ENCODE measurements around the gene AFF3. TPM values are rescaled to one million over a fixed set of nuclear protein-coding genes. Genes with fewer than 3 reads are reported as not detected.
"Not testable (repeated sequence)": the region's sequence is repeated elsewhere in the genome, so short reads cannot be mapped to it uniquely, and the experiment has no call there.

The AFF3 gene
- total and polyA plus RNA-seq, 2 experiments from 2014 or later, result 7.3 to 7.8 TPM

DNA sequence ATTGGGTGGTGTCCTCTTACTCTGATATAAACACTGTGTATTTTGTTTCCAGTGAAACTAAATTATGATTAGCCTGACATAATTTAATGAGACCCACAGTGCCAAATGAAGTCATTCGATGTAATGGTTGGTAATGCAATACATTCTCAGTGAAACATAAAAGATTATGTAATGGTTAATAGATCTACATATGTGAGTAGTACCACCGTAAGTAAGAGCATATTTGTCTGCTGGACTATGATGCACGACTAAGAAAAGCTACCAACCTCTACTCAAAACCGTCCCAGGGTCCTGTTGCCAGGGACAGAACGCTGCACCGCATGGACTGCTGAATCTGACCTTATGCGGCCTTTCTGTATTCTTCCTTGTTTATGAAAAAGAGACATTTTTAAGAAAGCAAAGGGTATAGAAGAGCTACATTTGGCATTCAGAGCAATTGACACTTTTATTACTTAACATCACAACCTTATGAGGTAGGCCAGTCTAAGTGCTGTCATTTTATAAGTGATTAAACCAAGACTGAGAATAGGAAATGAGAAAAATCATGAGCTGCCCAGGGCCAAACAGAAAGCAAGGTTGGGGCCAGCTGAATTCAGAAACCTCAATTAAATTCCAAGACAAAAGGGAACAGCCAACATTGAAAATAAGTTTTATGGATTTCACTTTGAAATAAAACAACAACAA is 44.6 kb downstream of the AFF3 start:
- H3K4me3 ChIP-seq; H3K4me2 ChIP-seq; H4K20me1 ChIP-seq (ENCODE audit: insufficient read depth, poor library complexity, severe bottlenecking); DNase-seq (ENCODE audit: low spot score); H3K4me1 ChIP-seq (ENCODE audit: insufficient read depth); H3K9me2 ChIP-seq (replicated peaks; ENCODE audit: insufficient read depth); H3K27me3 ChIP-seq; H3K9me3 ChIP-seq (ENCODE audit: low read depth); H3K79me2 ChIP-seq; H3K36me3 ChIP-seq (replicated peaks; ENCODE audit: insufficient read depth, low read depth); H2AFZ ChIP-seq; H3K27ac ChIP-seq: not testable (repeated sequence)
- WGBS (ENCODE audit: low lambda C conversion rate, missing lambda C conversion rate), result no CpG with 5 or more reads among the region's 7 CpGs

DNA sequence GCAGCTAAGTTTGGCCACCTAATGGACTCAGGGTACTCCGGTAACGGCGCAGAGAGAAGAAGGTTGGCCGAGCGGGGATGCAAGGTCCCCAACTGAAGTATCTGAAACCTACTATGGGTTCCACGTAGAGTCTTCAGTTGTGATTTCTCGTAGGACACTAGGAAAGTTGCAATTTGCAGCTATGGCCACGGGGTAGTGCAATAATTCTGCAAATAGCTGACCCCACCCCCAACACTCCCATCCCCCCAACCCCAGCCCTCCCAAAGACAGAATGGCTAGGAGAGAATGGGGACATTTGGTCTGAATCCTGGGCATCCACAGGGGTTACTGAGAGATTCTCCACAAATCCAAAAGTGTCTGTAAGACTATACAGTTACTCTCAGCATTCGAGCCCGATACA is 46.5 kb downstream of the AFF3 start:
- H3K4me2 ChIP-seq; H3K4me1 ChIP-seq (ENCODE audit: insufficient read depth); H3K36me3 ChIP-seq (replicated peaks; ENCODE audit: insufficient read depth, low read depth); DNase-seq (ENCODE audit: low spot score); H3K9me3 ChIP-seq (ENCODE audit: low read depth); H3K79me2 ChIP-seq; H3K9me2 ChIP-seq (replicated peaks; ENCODE audit: insufficient read depth); H3K4me3 ChIP-seq; H4K20me1 ChIP-seq (ENCODE audit: insufficient read depth, poor library complexity, severe bottlenecking); H2AFZ ChIP-seq; H3K27ac ChIP-seq; H3K27me3 ChIP-seq: not testable (repeated sequence)
- WGBS (ENCODE audit: low lambda C conversion rate, missing lambda C conversion rate), result 90% methylated on average over 7 of the region's 10 CpGs

DNA sequence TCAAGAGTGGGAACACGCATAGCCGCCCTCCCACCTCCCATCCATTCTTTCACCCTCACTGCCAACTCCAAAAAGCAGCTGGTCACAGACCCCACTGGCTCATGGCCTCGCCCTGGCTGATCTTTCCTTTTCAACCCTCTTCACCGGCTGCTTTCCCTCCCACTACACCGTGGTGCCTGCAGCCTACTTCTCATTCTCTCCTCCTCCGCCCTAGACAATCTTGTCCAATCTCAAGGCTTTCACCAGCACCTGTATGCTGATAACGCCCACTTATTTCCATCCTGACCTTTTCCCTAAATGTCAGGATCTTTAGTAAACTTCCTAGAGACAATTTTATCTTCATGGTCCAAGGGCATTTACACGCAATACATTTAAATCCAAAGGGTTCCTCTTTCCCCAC is 50.6 kb downstream of the AFF3 start:
- H3K27me3 ChIP-seq; H4K20me1 ChIP-seq (ENCODE audit: insufficient read depth, poor library complexity, severe bottlenecking); DNase-seq (ENCODE audit: low spot score); H3K4me2 ChIP-seq; H2AFZ ChIP-seq; H3K36me3 ChIP-seq (replicated peaks; ENCODE audit: insufficient read depth, low read depth); H3K9me3 ChIP-seq (ENCODE audit: low read depth); H3K79me2 ChIP-seq; H3K4me1 ChIP-seq (ENCODE audit: insufficient read depth); H3K27ac ChIP-seq; H3K4me3 ChIP-seq; H3K9me2 ChIP-seq (replicated peaks; ENCODE audit: insufficient read depth): not testable (repeated sequence)
- WGBS (ENCODE audit: low lambda C conversion rate, missing lambda C conversion rate), result 91% methylated on average over 5 of the region's 8 CpGs

DNA sequence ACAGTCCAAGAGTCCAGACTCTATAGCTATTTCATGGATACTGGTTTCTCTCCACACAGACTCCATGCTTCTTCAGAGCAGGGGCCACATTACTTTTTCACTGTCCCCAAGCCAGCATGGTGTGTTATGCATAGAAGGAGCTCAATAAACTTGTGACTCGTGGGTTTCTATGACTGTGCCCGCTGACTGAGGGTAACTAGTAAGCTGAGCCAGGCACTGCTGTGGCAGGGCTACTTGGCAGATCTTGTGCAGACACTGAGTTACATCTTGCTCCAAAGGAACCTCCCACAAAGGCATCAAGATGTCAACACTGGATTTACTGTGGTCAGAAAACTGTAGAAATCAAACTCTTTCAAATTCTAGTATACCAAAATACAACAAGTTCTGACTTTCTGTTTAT is 56.6 kb downstream of the AFF3 start:
- H3K4me3 ChIP-seq; H3K27ac ChIP-seq; H3K4me2 ChIP-seq; H3K79me2 ChIP-seq; H2AFZ ChIP-seq; H3K27me3 ChIP-seq; DNase-seq (ENCODE audit: low spot score); H3K9me3 ChIP-seq (ENCODE audit: low read depth); H4K20me1 ChIP-seq (ENCODE audit: insufficient read depth, poor library complexity, severe bottlenecking); H3K4me1 ChIP-seq (ENCODE audit: insufficient read depth); H3K9me2 ChIP-seq (replicated peaks; ENCODE audit: insufficient read depth); H3K36me3 ChIP-seq (replicated peaks; ENCODE audit: insufficient read depth, low read depth): not testable (repeated sequence)
- 96% methylated on average over 2 of the region's 2 CpGs for WGBS (ENCODE audit: low lambda C conversion rate, missing lambda C conversion rate)

DNA sequence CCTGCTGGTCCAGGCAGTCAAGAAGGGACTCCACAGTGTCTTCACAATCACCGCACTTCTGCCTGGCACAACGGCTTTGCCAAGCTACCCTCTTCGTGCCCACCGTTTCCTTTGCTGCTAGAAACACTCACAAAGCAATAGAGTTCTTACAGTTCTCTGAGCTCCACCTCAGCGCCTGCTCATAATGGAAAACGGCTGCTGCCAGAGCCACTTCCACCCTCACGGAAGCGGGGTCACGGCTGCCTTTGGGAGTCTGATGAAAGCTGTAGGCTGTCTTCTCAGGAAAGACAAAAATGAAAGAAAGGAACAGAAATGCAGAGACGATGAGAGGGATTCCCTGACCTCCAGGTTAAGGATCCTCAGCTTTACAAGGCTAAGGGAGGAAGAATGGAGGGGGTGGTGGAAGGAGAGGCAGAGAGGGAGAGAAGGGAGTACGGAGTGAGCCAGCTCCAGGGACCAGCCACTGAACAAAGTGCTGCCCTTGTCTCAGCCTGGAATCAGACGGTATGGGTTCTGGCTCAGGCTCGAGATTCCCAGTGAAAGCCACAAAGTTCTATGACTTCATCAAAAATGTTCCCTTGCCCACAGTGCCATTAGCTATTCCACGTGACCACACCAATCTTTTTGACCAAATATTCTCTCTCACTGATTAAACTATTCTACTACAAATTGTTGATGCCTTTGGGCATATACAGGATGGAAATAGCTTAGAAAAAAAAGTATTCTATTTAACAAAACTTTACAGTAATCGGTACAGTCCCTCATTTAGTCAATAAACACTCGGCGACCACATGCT is 58.8 kb downstream of the AFF3 start:
- not testable (repeated sequence) for H3K79me2 ChIP-seq; H3K36me3 ChIP-seq (replicated peaks; ENCODE audit: insufficient read depth, low read depth); H3K4me1 ChIP-seq (ENCODE audit: insufficient read depth); H4K20me1 ChIP-seq (ENCODE audit: insufficient read depth, poor library complexity, severe bottlenecking); H3K4me2 ChIP-seq; H3K27me3 ChIP-seq; H3K27ac ChIP-seq; H3K9me3 ChIP-seq (ENCODE audit: low read depth); H2AFZ ChIP-seq; DNase-seq (ENCODE audit: low spot score); H3K9me2 ChIP-seq (replicated peaks; ENCODE audit: insufficient read depth); H3K4me3 ChIP-seq
- WGBS (ENCODE audit: low lambda C conversion rate, missing lambda C conversion rate), result 83% methylated on average over 16 of the region's 17 CpGs

DNA sequence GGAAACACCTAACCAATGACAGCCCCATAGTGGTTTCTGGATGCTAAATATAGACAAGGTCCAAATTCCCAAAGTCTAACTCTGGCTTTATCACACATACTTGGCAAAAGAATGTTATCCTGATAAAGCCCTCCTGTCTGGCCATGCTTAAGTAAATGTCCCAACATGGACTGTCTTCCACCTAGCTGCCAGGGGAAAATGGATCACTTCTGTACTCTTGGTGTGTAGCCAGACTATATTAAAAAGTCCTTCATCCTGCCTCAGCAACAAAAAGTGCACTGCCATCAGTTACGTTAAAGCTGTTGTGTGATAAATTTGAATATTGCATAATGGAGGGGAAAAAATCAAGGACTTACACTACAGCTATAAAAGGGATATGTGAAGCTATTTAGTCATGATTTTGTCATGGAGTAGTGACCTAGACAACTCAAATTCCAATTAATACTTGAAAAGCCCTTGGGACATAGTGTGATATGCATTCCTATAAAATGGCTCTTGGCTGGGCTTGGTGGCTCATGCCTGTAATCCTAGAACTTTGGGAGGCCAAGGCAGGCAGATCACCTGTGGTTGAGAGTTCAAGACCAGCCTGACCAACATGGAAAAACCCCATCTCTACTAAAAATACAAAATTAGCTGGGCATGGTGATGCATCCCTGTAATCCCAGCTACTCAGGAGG is 60.0 kb downstream of the AFF3 start:
- not testable (repeated sequence) for H4K20me1 ChIP-seq (ENCODE audit: insufficient read depth, poor library complexity, severe bottlenecking); H3K4me2 ChIP-seq; H3K27ac ChIP-seq; DNase-seq (ENCODE audit: low spot score); H3K27me3 ChIP-seq; H3K36me3 ChIP-seq (replicated peaks; ENCODE audit: insufficient read depth, low read depth); H3K79me2 ChIP-seq; H2AFZ ChIP-seq; H3K4me1 ChIP-seq (ENCODE audit: insufficient read depth); H3K9me3 ChIP-seq (ENCODE audit: low read depth); H3K4me3 ChIP-seq; H3K9me2 ChIP-seq (replicated peaks; ENCODE audit: insufficient read depth)
- 82% methylated on average over 1 of the region's 1 CpG for WGBS (ENCODE audit: low lambda C conversion rate, missing lambda C conversion rate)

Measured in hepatocyte (in vitro differentiated cells).